OCI-LY1 (cell line): ENCODE data around the gene EFCAB10.
"Not testable (repeated sequence)": the region's sequence is repeated elsewhere in the genome, so short reads cannot be mapped to it uniquely, and the experiment has no call there.

ENCODE experiments used
- CTCF ChIP-seq: fragments of 200-600 bp; sonication (generic), shearing (Covaris generic); IDR thresholded peaks from 2 replicates; pipeline ENCODE4 v1.5.1; 2017; ENCODE audit warnings: mild to moderate bottlenecking, antibody characterized with exemption, low read length, moderate library complexity, mixed read lengths
- EZH2 ChIP-seq: fragments of 200-600 bp; sonication (generic), shearing (Covaris generic); IDR thresholded peaks from 2 replicates; pipeline ENCODE4 v1.8.0; 2017; ENCODE audit warnings: borderline replicate concordance, mixed run types, mild to moderate bottlenecking, antibody characterized with exemption, low read length, moderate library complexity, mixed read lengths

- not testable (repeated sequence) for TF ChIP-seq CTCF, EZH2
Measured at GRCh38 chr7:105599080-105599479, 17.8 kb upstream of the EFCAB10 start.
